Islet of Langerhans (tissue), 1 donor: Measurements from ENCODE around the gene EZH2.

Experiments
- FAIRE-seq: peaks from one replicate; lab custom pipeline; 2011; peaks lifted over from hg19 to GRCh38; lab: Jason Lieb, UNC

EZH2 gene

GRCh38 chr7:148761499-148762278, 122.4 kb downstream of the EZH2 start:
- no peak for FAIRE-seq
